MCF 10A (cell line): ENCODE data around the gene LZTR1. TPM values are rescaled to one million over a fixed set of nuclear protein-coding genes. Genes with fewer than 3 reads are reported as not detected.

ENCODE experiments used
- BruUV-seq: library from RNA; stranded (reverse); fragments of 400-500 nt; replicated peaks from 2 replicates; lab custom pipeline; 2021; lab: Mats Ljungman, UMichigan
- CTCF ChIA-PET: fragments of 300-600 bp; sonication (Branson Sonifier 250); formaldehyde crosslinking; extraction: SDS; loops from one replicate; lab custom pipeline; 2021; ENCODE audit warnings: antibody characterized with exemption, inconsistent platforms; lab: Yijun Ruan, JAX
- POLR2A ChIA-PET: fragments of 300-600, 350-650 bp; sonication (Branson Sonifier 250); formaldehyde crosslinking; extraction: SDS; loops from one replicate; lab custom pipeline; 2020; ENCODE audit warnings: antibody characterized with exemption, inconsistent platforms; lab: Yijun Ruan, JAX
- DNase-seq: peaks from one replicate; pipeline ENCODE4 v3.0.0-alpha.2; 2018; ENCODE audit not compliant: unreplicated experiment
- H3K27ac Mint-ChIP-seq: one replicate; pipeline ENCODE4 v1.8.0; 2022; ENCODE audit warnings: mild to moderate bottlenecking, low read depth, mixed read lengths; ENCODE audit not compliant: unreplicated experiment
- H3K27me3 Mint-ChIP-seq: one replicate; pipeline ENCODE4 v1.8.0; 2022; ENCODE audit warnings: mixed read lengths; ENCODE audit not compliant: insufficient read depth, unreplicated experiment
- H3K36me3 Mint-ChIP-seq: one replicate; pipeline ENCODE4 v1.8.0; 2022; ENCODE audit warnings: mild to moderate bottlenecking, moderate library complexity, mixed read lengths; ENCODE audit not compliant: insufficient read depth, unreplicated experiment
- H3K4me1 Mint-ChIP-seq: one replicate; pipeline ENCODE4 v1.8.0; 2022; ENCODE audit warnings: mixed read lengths; ENCODE audit not compliant: insufficient read depth, unreplicated experiment
- H3K4me3 Mint-ChIP-seq: one replicate; pipeline ENCODE4 v1.8.0; 2022; ENCODE audit warnings: mild to moderate bottlenecking, moderate library complexity, mixed read lengths; ENCODE audit not compliant: unreplicated experiment
- H3K9me3 Mint-ChIP-seq: one replicate; pipeline ENCODE4 v1.8.0; 2022; ENCODE audit warnings: mixed read lengths; ENCODE audit not compliant: unreplicated experiment
- intact Hi-C: fragments of 100-400 bp; cut with micrococcal nuclease; formaldehyde crosslinking; loops from 2 replicates; pipeline ENCODE4 v1.14.1; 2022
- total RNA-seq: library from RNA; stranded (reverse); gene quantifications from 2 replicates; pipeline ENCODE4 v1.2.3, GENCODE V29; 2022
- TF ChIP-seq, protein P1 (sequence below): fragments of 200-600 bp; IDR thresholded peaks from one replicate; pipeline ENCODE4 v1.8.0; 2022; ENCODE audit warnings: antibody characterized with exemption, mild to moderate bottlenecking; ENCODE audit not compliant: unreplicated experiment

The LZTR1 gene
- total RNA-seq, 1 experiment from 2014 or later, result 49.2 TPM

DNA sequence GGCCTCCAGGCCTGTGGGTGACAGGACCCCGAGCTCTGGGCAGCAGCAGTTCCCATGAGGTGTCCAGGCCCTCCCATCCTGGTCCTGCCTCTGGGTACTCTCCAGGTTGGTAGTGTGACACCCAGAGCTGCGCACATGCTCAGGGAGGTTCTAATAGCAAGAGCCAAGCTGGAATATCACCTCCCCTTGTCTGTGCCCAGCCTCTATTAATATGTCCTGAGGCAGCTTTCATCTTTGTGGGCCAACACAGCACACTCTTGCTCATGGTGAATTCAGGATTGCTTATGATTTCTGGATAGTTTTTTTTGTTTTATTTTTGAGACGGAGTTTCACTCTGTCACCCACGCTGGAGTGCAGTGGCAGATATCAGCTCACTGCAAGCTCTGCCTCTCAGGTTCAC lies 36.2 kb downstream of the LZTR1 start:
- ChIA-PET CTCF (no interaction called here), POLR2A (interaction anchor here (1.3 kb wide), 1 partner anchor 9 kb away, joined by 3 read pairs; no protein-coding TSS in a partner anchor)
- Mint-ChIP-seq H3K36me3 (peaks cover 9% of the 10 kb centered on the region), H3K27me3 (no peaks in the 10 kb centered on the region), H3K27ac (no peak overlapping the region), H3K9me3 (no peaks in the 10 kb centered on the region), H3K4me3 (no peak overlapping the region), H3K4me1 (peaks cover 22% of the 10 kb centered on the region)
- no peak for DNase-seq
- TF ChIP-seq, protein P1, sequence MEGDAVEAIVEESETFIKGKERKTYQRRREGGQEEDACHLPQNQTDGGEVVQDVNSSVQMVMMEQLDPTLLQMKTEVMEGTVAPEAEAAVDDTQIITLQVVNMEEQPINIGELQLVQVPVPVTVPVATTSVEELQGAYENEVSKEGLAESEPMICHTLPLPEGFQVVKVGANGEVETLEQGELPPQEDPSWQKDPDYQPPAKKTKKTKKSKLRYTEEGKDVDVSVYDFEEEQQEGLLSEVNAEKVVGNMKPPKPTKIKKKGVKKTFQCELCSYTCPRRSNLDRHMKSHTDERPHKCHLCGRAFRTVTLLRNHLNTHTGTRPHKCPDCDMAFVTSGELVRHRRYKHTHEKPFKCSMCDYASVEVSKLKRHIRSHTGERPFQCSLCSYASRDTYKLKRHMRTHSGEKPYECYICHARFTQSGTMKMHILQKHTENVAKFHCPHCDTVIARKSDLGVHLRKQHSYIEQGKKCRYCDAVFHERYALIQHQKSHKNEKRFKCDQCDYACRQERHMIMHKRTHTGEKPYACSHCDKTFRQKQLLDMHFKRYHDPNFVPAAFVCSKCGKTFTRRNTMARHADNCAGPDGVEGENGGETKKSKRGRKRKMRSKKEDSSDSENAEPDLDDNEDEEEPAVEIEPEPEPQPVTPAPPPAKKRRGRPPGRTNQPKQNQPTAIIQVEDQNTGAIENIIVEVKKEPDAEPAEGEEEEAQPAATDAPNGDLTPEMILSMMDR, result no peak
- intact Hi-C loops, result no loop called here
- BruUV-seq, result no TSS peak

DNA sequence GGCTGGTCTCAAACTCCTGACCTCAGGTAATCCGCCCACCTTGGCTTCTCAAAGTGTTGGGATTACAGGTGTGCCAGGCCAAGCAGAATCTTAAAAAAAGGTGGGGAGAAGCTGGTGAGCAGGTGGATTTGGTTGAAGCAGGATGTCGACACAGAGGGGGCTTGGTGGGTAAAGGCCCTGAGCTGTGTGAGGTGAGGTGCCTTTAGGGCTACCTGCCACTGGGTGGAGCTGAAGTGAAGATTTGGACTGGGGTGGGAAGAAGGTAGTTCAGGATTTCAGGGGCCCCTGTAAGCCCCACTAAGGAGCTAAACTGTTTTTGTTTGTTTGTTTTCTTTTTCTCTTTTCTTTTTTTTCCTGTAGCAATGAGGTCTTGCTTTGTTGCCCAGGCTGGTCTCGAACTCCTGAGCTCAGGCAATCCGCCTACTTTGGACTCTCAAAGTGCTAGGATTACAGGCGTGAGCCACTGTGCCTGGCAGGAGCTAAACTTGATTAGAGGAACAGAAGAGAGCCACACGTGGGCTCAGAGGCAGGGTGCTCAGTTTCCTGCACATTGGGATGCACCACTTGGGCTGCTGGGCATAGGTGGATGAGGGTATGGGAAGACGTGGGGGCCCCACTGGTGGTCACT lies 38.8 kb downstream of the LZTR1 start:
- ChIA-PET CTCF (interaction anchor here (0.7 to 1.8 kb wide), 3 partner anchors 24 to 308 kb away, joined by 3 to 7 read pairs (median 5); no protein-coding TSS in a partner anchor), POLR2A (interaction anchor here (0.6 kb wide), 2 partner anchors 16 to 159 kb away, joined by 3 read pairs; no protein-coding TSS in a partner anchor)
- H3K9me3 Mint-ChIP-seq, result no peaks in the 10 kb centered on the region
- H3K4me1 Mint-ChIP-seq, result peaks cover 10% of the 10 kb centered on the region
- H3K27ac Mint-ChIP-seq, result no peak overlapping the region
- H3K4me3 Mint-ChIP-seq, result no peak overlapping the region
- no peaks in the 10 kb centered on the region for H3K27me3 Mint-ChIP-seq
- peaks cover 9% of the 10 kb centered on the region for H3K36me3 Mint-ChIP-seq
- intact Hi-C loops, result no loop called here
- TF ChIP-seq, protein P1, result peak; percentile 33
- BruUV-seq, result no TSS peak
- DNase-seq, result peak; percentile 33

- TF ChIP-seq, protein P1, result no peak
- DNase-seq, result no peak
- H3K27ac Mint-ChIP-seq, result no peak overlapping the region
- H3K27me3 Mint-ChIP-seq, result no peaks in the 10 kb centered on the region
- BruUV-seq, result no TSS peak
- H3K9me3 Mint-ChIP-seq, result no peaks in the 10 kb centered on the region
- no peak overlapping the region for H3K4me3 Mint-ChIP-seq
- ChIA-PET POLR2A (no interaction called here), CTCF (no interaction called here)
- H3K4me1 Mint-ChIP-seq, result peaks cover 7% of the 10 kb centered on the region
- intact Hi-C loops, result no loop called here
- H3K36me3 Mint-ChIP-seq, result peaks cover 4% of the 10 kb centered on the region
Measured at GRCh38 chr22:21022507-21022906, 40.4 kb downstream of the LZTR1 start.

- intact Hi-C loops, result no loop called here
- CTCF ChIA-PET, result no interaction called here
- H3K9me3 Mint-ChIP-seq, result no peaks in the 10 kb centered on the region
Measured at GRCh38 chr22:21022955-21023614, 41.0 kb downstream of the LZTR1 start.

More at GRCh38 chr22:21022955-21023614, 41.0 kb downstream of the LZTR1 start:
- H3K27ac Mint-ChIP-seq, result no peak overlapping the region
- POLR2A ChIA-PET, result interaction anchor here (1.0 to 1.1 kb wide), 2 partner anchors 8 to 15 kb away, joined by 3 read pairs; no protein-coding TSS in a partner anchor
- no peaks in the 10 kb centered on the region for H3K27me3 Mint-ChIP-seq
- TF ChIP-seq, protein P1, result peak; percentile 9
- DNase-seq, result no peak
- no peak overlapping the region for H3K4me3 Mint-ChIP-seq
- no peaks in the 10 kb centered on the region for H3K36me3 Mint-ChIP-seq
- peaks cover 7% of the 10 kb centered on the region for H3K4me1 Mint-ChIP-seq
- no TSS peak for BruUV-seq
